Measurements from ENCODE around the gene METTL17. TPM values are rescaled to one million over a fixed set of nuclear protein-coding genes. Genes with fewer than 3 reads are reported as not detected.
"Not testable (repeated sequence)": the region's sequence is repeated elsewhere in the genome, so short reads cannot be mapped to it uniquely, and the experiment has no call there.

The METTL17 gene
- total RNA-seq, 2 donors from 2014 or later = 65.1 to 80.2 TPM

DNA sequence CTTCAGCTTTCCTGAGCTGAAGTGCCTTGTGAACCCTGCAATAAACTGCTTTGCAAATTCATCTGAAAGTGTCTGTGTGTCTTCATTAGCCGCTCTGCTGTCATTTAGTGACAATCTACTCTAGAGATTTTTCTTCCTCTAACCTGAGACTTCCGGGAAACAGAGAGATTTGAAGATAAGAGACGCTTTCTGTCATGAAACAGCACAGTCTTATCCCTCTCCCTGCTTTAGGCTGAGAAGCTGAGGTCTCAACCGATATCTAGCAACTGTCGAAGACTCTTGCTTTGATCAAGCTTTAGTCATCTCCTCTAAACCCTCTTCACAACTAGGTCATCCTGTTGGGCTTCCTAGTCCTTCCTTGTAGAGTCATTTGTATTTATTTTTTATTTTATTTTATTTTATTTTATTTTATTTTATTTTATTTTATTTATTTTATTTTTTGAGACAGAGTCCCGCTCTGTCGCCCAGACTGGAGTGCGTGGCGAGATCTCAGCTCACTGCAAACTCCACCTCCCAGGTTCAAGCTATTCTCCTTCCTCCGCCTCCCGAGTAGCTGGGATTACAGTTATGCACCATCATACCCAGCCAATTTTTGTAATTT, 33.3 kb upstream of the METTL17 start:
- WGBS, 2 experiments (ENCODE audit: insufficient coverage in 1 of 2, insufficient read length in 1 of 2) = 85 to 93% methylated on average over 7 to 11 of the region's 11 CpGs
- no peak for DNase-seq
- no peaks in the 10 kb centered on the region for H3K9me3 Mint-ChIP-seq
- Histone ChIP-seq H3K27me3 (ENCODE audit: control insufficient read depth, insufficient read depth, low read length, poor library complexity, severe bottlenecking) (peaks cover 5% of the 10 kb centered on the region), H3K36me3 (ENCODE audit: control insufficient read depth, insufficient read depth, low read length) (no peaks in the 10 kb centered on the region), H3K4me3 (ENCODE audit: low read length) (no peak overlapping the region), H3K9me3 (ENCODE audit: control insufficient read depth, low read length) (no peaks in the 10 kb centered on the region), H3K4me1 (ENCODE audit: control insufficient read depth, insufficient read depth, low read length) (no peaks in the 10 kb centered on the region), H3K27ac (ENCODE audit: low read depth, low read length) (no peak overlapping the region), H3K9ac (ENCODE audit: extremely low read depth, low read length, poor library complexity, severe bottlenecking) (no peak overlapping the region)
- H3K27me3 Mint-ChIP-seq (ENCODE audit: insufficient read depth) = peaks cover 29% of the 10 kb centered on the region
- no peak overlapping the region for H3K27ac Mint-ChIP-seq
- peaks cover 4% of the 10 kb centered on the region for H3K4me1 Mint-ChIP-seq
- no peaks in the 10 kb centered on the region for H3K36me3 Mint-ChIP-seq (ENCODE audit: low read depth)
- no peak overlapping the region for H3K4me3 Mint-ChIP-seq
- TF ChIP-seq, protein P1, sequence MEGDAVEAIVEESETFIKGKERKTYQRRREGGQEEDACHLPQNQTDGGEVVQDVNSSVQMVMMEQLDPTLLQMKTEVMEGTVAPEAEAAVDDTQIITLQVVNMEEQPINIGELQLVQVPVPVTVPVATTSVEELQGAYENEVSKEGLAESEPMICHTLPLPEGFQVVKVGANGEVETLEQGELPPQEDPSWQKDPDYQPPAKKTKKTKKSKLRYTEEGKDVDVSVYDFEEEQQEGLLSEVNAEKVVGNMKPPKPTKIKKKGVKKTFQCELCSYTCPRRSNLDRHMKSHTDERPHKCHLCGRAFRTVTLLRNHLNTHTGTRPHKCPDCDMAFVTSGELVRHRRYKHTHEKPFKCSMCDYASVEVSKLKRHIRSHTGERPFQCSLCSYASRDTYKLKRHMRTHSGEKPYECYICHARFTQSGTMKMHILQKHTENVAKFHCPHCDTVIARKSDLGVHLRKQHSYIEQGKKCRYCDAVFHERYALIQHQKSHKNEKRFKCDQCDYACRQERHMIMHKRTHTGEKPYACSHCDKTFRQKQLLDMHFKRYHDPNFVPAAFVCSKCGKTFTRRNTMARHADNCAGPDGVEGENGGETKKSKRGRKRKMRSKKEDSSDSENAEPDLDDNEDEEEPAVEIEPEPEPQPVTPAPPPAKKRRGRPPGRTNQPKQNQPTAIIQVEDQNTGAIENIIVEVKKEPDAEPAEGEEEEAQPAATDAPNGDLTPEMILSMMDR (conservative IDR thresholded peaks at IDR 0.05) = no peak

- H3K4me1 Mint-ChIP-seq; H3K36me3 ChIP-seq (ENCODE audit: control insufficient read depth, insufficient read depth, low read length); H3K4me3 ChIP-seq (ENCODE audit: low read length); H3K36me3 Mint-ChIP-seq (ENCODE audit: low read depth); H3K4me3 Mint-ChIP-seq; H3K9me3 ChIP-seq (ENCODE audit: control insufficient read depth, low read length); DNase-seq; H3K27ac Mint-ChIP-seq; H3K27ac ChIP-seq (ENCODE audit: low read depth, low read length); H3K9ac ChIP-seq (ENCODE audit: extremely low read depth, low read length, poor library complexity, severe bottlenecking); H3K4me1 ChIP-seq (ENCODE audit: control insufficient read depth, insufficient read depth, low read length); H3K27me3 ChIP-seq (ENCODE audit: control insufficient read depth, insufficient read depth, low read length, poor library complexity, severe bottlenecking); H3K9me3 Mint-ChIP-seq: not testable (repeated sequence)
- peaks cover 24% of the 10 kb centered on the region for H3K27me3 Mint-ChIP-seq (ENCODE audit: insufficient read depth)
Measured at GRCh38 chr14:20958946-20959345, 30.8 kb upstream of the METTL17 start.

DNA sequence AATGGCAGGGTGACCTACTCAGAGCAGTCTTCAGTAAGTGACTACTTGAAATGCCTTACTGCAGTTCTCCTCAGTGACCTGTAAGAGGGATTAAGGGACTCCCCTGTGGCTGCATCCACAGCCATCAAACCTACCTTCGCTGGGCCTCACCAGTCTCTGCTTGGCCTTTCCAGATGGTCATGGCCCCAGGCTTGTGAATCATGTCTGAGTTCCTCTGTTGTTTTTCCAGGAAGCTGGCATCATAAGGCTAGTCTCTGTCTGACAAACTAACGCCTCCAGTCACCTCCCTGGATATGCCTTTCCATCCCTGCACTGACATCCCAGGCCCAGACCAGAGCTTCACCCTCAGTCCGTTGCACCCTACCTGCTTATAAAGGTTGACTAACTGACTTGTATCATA, 20.4 kb upstream of the METTL17 start:
- H3K4me3 ChIP-seq (ENCODE audit: low read length) = no peak overlapping the region
- H3K36me3 ChIP-seq (ENCODE audit: control insufficient read depth, insufficient read depth, low read length) = no peaks in the 10 kb centered on the region
- Mint-ChIP-seq H3K4me3 (no peak overlapping the region), H3K4me1 (peaks cover 7% of the 10 kb centered on the region), H3K9me3 (no peaks in the 10 kb centered on the region), H3K36me3 (ENCODE audit: low read depth) (no peaks in the 10 kb centered on the region), H3K27me3 (ENCODE audit: insufficient read depth) (peaks cover 42% of the 10 kb centered on the region), H3K27ac (no peak overlapping the region)
- peaks cover 27% of the 10 kb centered on the region for H3K27me3 ChIP-seq (ENCODE audit: control insufficient read depth, insufficient read depth, low read length, poor library complexity, severe bottlenecking)
- TF ChIP-seq, protein P1 (conservative IDR thresholded peaks at IDR 0.05) = peak; percentile 10
- no peak overlapping the region for H3K9ac ChIP-seq (ENCODE audit: extremely low read depth, low read length, poor library complexity, severe bottlenecking)
- no peaks in the 10 kb centered on the region for H3K4me1 ChIP-seq (ENCODE audit: control insufficient read depth, insufficient read depth, low read length)
- WGBS, 2 experiments (ENCODE audit: insufficient coverage in 1 of 2, insufficient read length in 1 of 2) = 88 to 100% methylated on average over 2 to 3 of the region's 3 CpGs
- no peaks in the 10 kb centered on the region for H3K9me3 ChIP-seq (ENCODE audit: control insufficient read depth, low read length)
- DNase-seq = peak; percentile 45
- H3K27ac ChIP-seq (ENCODE audit: low read depth, low read length) = no peak overlapping the region

- WGBS, 2 experiments (ENCODE audit: insufficient coverage in 1 of 2, insufficient read length in 1 of 2) = 40 to 56% methylated on average over 3 to 10 of the region's 10 CpGs
- DNase-seq = no peak
- Histone ChIP-seq H3K4me1 (ENCODE audit: control insufficient read depth, insufficient read depth, low read length) (no peaks in the 10 kb centered on the region), H3K36me3 (ENCODE audit: control insufficient read depth, insufficient read depth, low read length) (no peaks in the 10 kb centered on the region), H3K27ac (ENCODE audit: low read depth, low read length) (no peak overlapping the region), H3K9me3 (ENCODE audit: control insufficient read depth, low read length) (no peaks in the 10 kb centered on the region), H3K4me3 (ENCODE audit: low read length) (peak overlapping the region; percentile 95), H3K27me3 (ENCODE audit: control insufficient read depth, insufficient read depth, low read length, poor library complexity, severe bottlenecking) (peaks cover 27% of the 10 kb centered on the region), H3K9ac (ENCODE audit: extremely low read depth, low read length, poor library complexity, severe bottlenecking) (no peak overlapping the region)
- TF ChIP-seq, protein P1 (conservative IDR thresholded peaks at IDR 0.05) = no peak
- Mint-ChIP-seq H3K4me1 (peaks cover 7% of the 10 kb centered on the region), H3K27ac (no peak overlapping the region), H3K36me3 (ENCODE audit: low read depth) (no peaks in the 10 kb centered on the region), H3K4me3 (peak overlapping the region; percentile 83), H3K9me3 (no peaks in the 10 kb centered on the region), H3K27me3 (ENCODE audit: insufficient read depth) (peaks cover 39% of the 10 kb centered on the region)
Measured at GRCh38 chr14:20970647-20970982, 19.2 kb upstream of the METTL17 start.
